K562 (cell line): Measurements from ENCODE around the gene OR6C76. TPM values are rescaled to one million over a fixed set of nuclear protein-coding genes. Genes with fewer than 3 reads are reported as not detected.
"Not testable (repeated sequence)": the region's sequence is repeated elsewhere in the genome, so short reads cannot be mapped to it uniquely, and the experiment has no call there.

ENCODE experiments used
- ATAC-seq: fragments of 200-7000 bp; cut with Tn5 transposase; 3 replicates; pipeline ENCODE4 v1.9.1; 2020; ENCODE audit warnings: moderate library complexity
- BruUV-seq: library from RNA; stranded (reverse); fragments of 400-500 nt; replicated peaks from 2 replicates; lab custom pipeline; 2021; lab: Mats Ljungman, UMichigan
- CTCF ChIA-PET: fragments of 300-600 bp; formaldehyde crosslinking; extraction: SDS; loops from one replicate; lab custom pipeline; 2021; ENCODE audit warnings: low intra/inter-chr PET ratio; lab: Yijun Ruan, JAX
- POLR2A ChIA-PET: fragments of 300-600, 350-650 bp; sonication (Branson Sonifier 250); formaldehyde crosslinking; extraction: SDS; loops from one replicate; lab custom pipeline; 2021; ENCODE audit warnings: antibody characterized with exemption, inconsistent platforms; lab: Yijun Ruan, JAX
- DNase-seq, 4 experiments: peaks; one replicate each; pipeline versions ENCODE4 v3.0.0 to v3.0.0-alpha.2; 2011 to 2018; ENCODE audit warnings: low spot score in 3 of 4, mixed read lengths in 3 of 4; ENCODE audit errors: extremely low read depth in 1 of 4
- FAIRE-seq: peaks from 2 replicates; lab custom pipeline; 2011; peaks lifted over from hg19 to GRCh38; lab: Jason Lieb, UNC
- H2AFZ ChIP-seq: 2 replicates; pipeline ENCODE4 v1.6.0; 2011; ENCODE audit warnings: low read depth, low read length, control low read depth, inconsistent platforms
- H3K27ac ChIP-seq: fragments of 200-600 bp; 3 replicates; pipeline ENCODE4 v1.8.0; 2011; ENCODE audit warnings: low read depth, mild to moderate bottlenecking, control low read depth, inconsistent platforms, low read length, moderate library complexity, mixed read lengths; ENCODE audit errors: extremely low read depth
- H3K27me3 ChIP-seq, 2 experiments: fragments of 300-600 bp in 1 of 2; 2 replicates in 1 of 2; 3 replicates in 1 of 2; pipeline versions ENCODE4 v1.6.0 to v1.8.0; 2011; ENCODE audit warnings: inconsistent platforms in 2 of 2, low read length in 2 of 2, mild to moderate bottlenecking in 1 of 2, mixed read lengths in 1 of 2, moderate library complexity in 1 of 2; ENCODE audit not compliant: control insufficient read depth in 2 of 2, insufficient read depth in 2 of 2
- H3K36me3 ChIP-seq: fragments of 300-600 bp; 3 replicates; pipeline ENCODE4 v1.8.0; 2011; ENCODE audit warnings: mild to moderate bottlenecking, low read length, inconsistent platforms; ENCODE audit not compliant: control insufficient read depth, insufficient read depth
- H3K4me1 ChIP-seq, 2 experiments: fragments of 200-600 bp in 1 of 2; replicated peaks in 1 of 2; 2 replicates in 1 of 2; 3 replicates in 1 of 2; pipeline versions ENCODE4 v1.5.1 to v1.8.0; 2011; ENCODE audit warnings: inconsistent platforms in 2 of 2, low read length in 2 of 2, mild to moderate bottlenecking in 1 of 2, mixed read lengths in 1 of 2, moderate library complexity in 1 of 2; ENCODE audit not compliant: control insufficient read depth in 2 of 2, insufficient read depth in 2 of 2
- H3K4me2 ChIP-seq: 2 replicates; pipeline ENCODE4 v1.6.1; 2011; ENCODE audit warnings: low read length, control low read depth, inconsistent platforms, mixed read lengths; ENCODE audit not compliant: insufficient read depth
- H3K4me3 ChIP-seq: fragments of 200-600 bp; sonication (generic), shearing (Covaris generic); 2 replicates; pipeline ENCODE4 v1.5.1; 2016; ENCODE audit warnings: control low read depth, inconsistent platforms
- H3K79me2 ChIP-seq: fragments of 200-600 bp; 3 replicates; pipeline ENCODE4 v1.8.0; 2011; ENCODE audit warnings: low read length, inconsistent platforms; ENCODE audit not compliant: control insufficient read depth, insufficient read depth
- H3K9ac ChIP-seq, 2 experiments: 2 replicates each; pipeline versions ENCODE4 v1.6.0 to v1.6.1; 2011; ENCODE audit warnings: low read depth in 2 of 2, low read length in 2 of 2, control low read depth in 1 of 2, inconsistent platforms in 1 of 2, mild to moderate bottlenecking in 1 of 2, mixed read lengths in 1 of 2; ENCODE audit not compliant: insufficient read depth in 1 of 2
- H3K9me1 ChIP-seq: one replicate; pipeline ENCODE4 v1.6.0; 2011; ENCODE audit warnings: inconsistent platforms, mild to moderate bottlenecking, low read length, moderate library complexity; ENCODE audit not compliant: control insufficient read depth, insufficient read depth
- H3K9me3 ChIP-seq: replicated peaks from 2 replicates; pipeline ENCODE4 v1.5.1; 2011; ENCODE audit warnings: low read depth, low read length, inconsistent platforms; ENCODE audit not compliant: control insufficient read depth, insufficient read depth
- H4K20me1 ChIP-seq: replicated peaks from 2 replicates; pipeline ENCODE4 v1.6.1; 2011; ENCODE audit warnings: low read length, inconsistent platforms, mixed read lengths; ENCODE audit not compliant: control insufficient read depth, insufficient read depth
- CBX3 ChIP-seq, 2 experiments: IDR thresholded peaks; 1 replicate in 1 of 2; 2 replicates in 1 of 2; pipeline ENCODE4 v1.6.1; 2012; ENCODE audit warnings: inconsistent platforms in 2 of 2, low read length in 2 of 2, borderline replicate concordance in 1 of 2, control low read depth in 1 of 2
- IRF2 ChIP-seq: sonication (generic); formaldehyde crosslinking; IDR thresholded peaks from 2 replicates; pipeline ENCODE4 v1.8.1; 2022; ENCODE audit warnings: mild to moderate bottlenecking, missing genetic modification reagents
- MIER1 ChIP-seq: fragments of 450-650 bp; IDR thresholded peaks from 2 replicates; pipeline ENCODE4 v1.6.1; 2016; ENCODE audit warnings: antibody characterized with exemption, mild to moderate bottlenecking, low read depth
- TCF7 ChIP-seq: sonication (generic); IDR thresholded peaks from 2 replicates; pipeline ENCODE4 v1.6.1; 2016; ENCODE audit warnings: antibody characterized with exemption, borderline replicate concordance
- WGBS: fragments of 100-300 bp; shearing (Covaris generic); methylation state at CpG from one replicate; pipeline ENCODE4 v1.1.6; 2016; ENCODE audit warnings: low coverage, mixed read lengths; ENCODE audit not compliant: insufficient coverage; ENCODE audit errors: missing lambda C conversion rate; 5-methylcytosine and 5-hydroxymethylcytosine counted together
- in situ Hi-C: fragments of 300-500 bp; cut with MboI; formaldehyde crosslinking; loops from 4 replicates; pipeline ENCODE4 v1.15.0; 2018; ENCODE audit warnings: inconsistent platforms, mixed read lengths
- intact Hi-C: fragments of 100-400 bp; cut with micrococcal nuclease; formaldehyde crosslinking; loops from 2 replicates; pipeline ENCODE4 v1.14.2; 2022
- polyA plus RNA-seq, 8 experiments: library from polyadenylated mRNA; depleted of rRNA in 4 of 8; stranded (reverse) in 5 of 8; unstranded in 3 of 8; fragments of >200 nt; fragmentation: Nextera tagmentation in 2 of 8; fragmentation: Illumina TruSeq in 1 of 8; extraction: Ambion mirVana in 2 of 8; extraction: Trizol in 1 of 8; gene quantifications; 2 replicates each; pipeline versions ENCODE4 v1.2.1 to v1.2.3, GENCODE V29; 2011 to 2014; ENCODE audit warnings: inconsistent platforms in 1 of 8, missing spikeins in 1 of 8
- total RNA-seq, 7 experiments: library from RNA; depleted of rRNA in 6 of 7; stranded (reverse); fragments of >200 nt in 6 of 7; fragmentation: Illumina TruSeq in 2 of 7; extraction: Trizol in 2 of 7; gene quantifications; 2 replicates each; pipeline versions ENCODE4 v1.2.1 to v1.2.3, GENCODE V29; 2011 to 2021; ENCODE audit warnings: low replicate concordance in 1 of 7
- TF ChIP-seq, protein P1 (sequence below): fragments of 250-450 bp; sonication (Bioruptor Pico); IDR thresholded peaks from 2 replicates; pipeline ENCODE4 v1.4.0; 2020; ENCODE audit warnings: mild to moderate bottlenecking, moderate library complexity
- TF ChIP-seq, protein P2 (sequence below), 2 experiments: fragments of 150-350 bp in 1 of 2; IDR thresholded peaks; 2 replicates each; pipeline ENCODE4 v1.6.1; 2012 to 2016; ENCODE audit warnings: low read depth in 2 of 2, low read length in 2 of 2, mild to moderate bottlenecking in 1 of 2, moderate library complexity in 1 of 2

OR6C76 gene
- total and polyA plus RNA-seq, 9 of the 15 experiments (the other 6 are each of a cell fraction or from before 2014, with no cell fraction given), result not detected

DNA sequence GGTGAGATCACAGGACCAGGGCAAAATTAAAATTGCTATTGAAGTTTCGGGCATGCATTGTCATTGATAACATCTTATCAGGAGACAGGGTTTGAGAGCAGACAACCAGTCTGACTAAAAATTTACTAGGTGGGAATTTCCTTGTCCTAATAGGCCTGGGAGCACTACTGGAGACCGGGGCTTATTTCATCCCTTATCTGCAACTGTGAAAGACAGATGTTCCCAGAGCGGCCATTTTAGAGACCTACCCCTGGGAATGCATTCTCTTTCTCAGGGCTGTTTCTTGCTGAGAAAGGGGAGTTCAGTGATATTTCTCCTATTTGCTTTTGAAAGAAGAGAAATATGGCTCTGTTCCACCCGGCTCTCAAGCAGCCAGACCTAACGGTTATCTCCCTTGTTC is 15.2 kb downstream of the OR6C76 start:
- H4K20me1 ChIP-seq, FAIRE-seq, H3K9me3 ChIP-seq, H3K4me1 ChIP-seq, H3K27me3 ChIP-seq, BruUV-seq, CTCF ChIA-PET, H3K79me2 ChIP-seq, H3K9me1 ChIP-seq, ATAC-seq, in situ Hi-C loops, POLR2A ChIA-PET, H3K4me2 ChIP-seq, H3K4me3 ChIP-seq, H3K36me3 ChIP-seq, H3K9ac ChIP-seq, H2AFZ ChIP-seq, H3K27ac ChIP-seq: not testable (repeated sequence)
- intact Hi-C loops, result loop anchor here (10.0 kb wide), 1 partner anchor 256 kb away; no protein-coding TSS in a partner anchor
- peak in 1 of 4 experiments; percentile 2 for DNase-seq
- 0% methylated on average over 5 of the region's 5 CpGs for WGBS
- TF ChIP-seq CBX3 (IDR thresholded peaks at IDR 0.05; ENCODE audit: borderline replicate concordance in 1 of 2, low read length in 2 of 2), result 0 out of 3 replicates have a peak, but pooled peaks of 1 of the 2 experiments have one; percentile 33

DNA sequence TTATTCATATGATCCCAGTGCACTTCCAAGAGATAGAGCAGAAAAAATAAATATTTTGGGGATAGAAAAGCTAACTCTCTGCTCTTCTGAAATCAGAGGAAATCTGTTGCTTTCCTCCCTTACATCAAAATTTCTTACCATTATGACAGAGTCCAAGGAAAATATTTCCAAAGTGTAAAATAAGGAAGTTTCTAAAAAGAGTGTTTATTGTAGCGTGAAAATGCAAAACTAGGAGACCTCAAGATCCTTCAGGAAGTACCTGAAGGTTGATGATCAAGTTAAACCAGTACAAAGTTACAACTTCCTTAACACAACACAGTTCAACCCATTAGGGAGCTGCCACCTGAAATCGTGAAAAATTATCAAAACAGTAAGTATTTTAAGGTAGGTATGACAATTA is 17.7 kb downstream of the OR6C76 start, which contains the start of gene OR6C2:
Gene OR6C2 (plus strand): TSS at position 301 of the 400 bp plus-strand sequence. CDS start 8,138 bp downstream, outside the sequence.
- Histone ChIP-seq H4K20me1 (no peaks in the 10 kb centered on the region), H2AFZ (no peak within 1 kb of the TSS), H3K9me3 (no peaks in the 10 kb centered on the region), H3K4me2 (no peak within 1 kb of the TSS), H3K4me1 (no peaks in the 10 kb centered on the region), H3K27me3 (no peaks in the 10 kb centered on the region), H3K9ac (no peak within 1 kb of the TSS), H3K36me3 (no peaks in the 10 kb centered on the region), H3K27ac (no peak within 1 kb of the TSS), H3K9me1 (no peaks in the 10 kb centered on the region), H3K79me2 (no peaks in the 10 kb centered on the region), H3K4me3 (no peak within 1 kb of the TSS)
- in situ Hi-C loops (no loop called here), intact Hi-C loops (loop anchor here (10.0 kb wide), 1 partner anchor 259 kb away; no protein-coding TSS in a partner anchor)
- no TSS peak for BruUV-seq
- DNase-seq (no peak), ATAC-seq (no peak), FAIRE-seq (no peak)
- POLR2A ChIA-PET, result no interaction called here
- CTCF ChIA-PET, result interaction anchor here (0.8 kb wide), 1 partner anchor 176 kb away, joined by 3 read pairs; no protein-coding TSS in a partner anchor
- 0% methylated on average over 2 of the region's 2 CpGs for WGBS
- no peak for TF ChIP-seq TCF7
- no peak for TF ChIP-seq IRF2
- TF ChIP-seq, protein P1, sequence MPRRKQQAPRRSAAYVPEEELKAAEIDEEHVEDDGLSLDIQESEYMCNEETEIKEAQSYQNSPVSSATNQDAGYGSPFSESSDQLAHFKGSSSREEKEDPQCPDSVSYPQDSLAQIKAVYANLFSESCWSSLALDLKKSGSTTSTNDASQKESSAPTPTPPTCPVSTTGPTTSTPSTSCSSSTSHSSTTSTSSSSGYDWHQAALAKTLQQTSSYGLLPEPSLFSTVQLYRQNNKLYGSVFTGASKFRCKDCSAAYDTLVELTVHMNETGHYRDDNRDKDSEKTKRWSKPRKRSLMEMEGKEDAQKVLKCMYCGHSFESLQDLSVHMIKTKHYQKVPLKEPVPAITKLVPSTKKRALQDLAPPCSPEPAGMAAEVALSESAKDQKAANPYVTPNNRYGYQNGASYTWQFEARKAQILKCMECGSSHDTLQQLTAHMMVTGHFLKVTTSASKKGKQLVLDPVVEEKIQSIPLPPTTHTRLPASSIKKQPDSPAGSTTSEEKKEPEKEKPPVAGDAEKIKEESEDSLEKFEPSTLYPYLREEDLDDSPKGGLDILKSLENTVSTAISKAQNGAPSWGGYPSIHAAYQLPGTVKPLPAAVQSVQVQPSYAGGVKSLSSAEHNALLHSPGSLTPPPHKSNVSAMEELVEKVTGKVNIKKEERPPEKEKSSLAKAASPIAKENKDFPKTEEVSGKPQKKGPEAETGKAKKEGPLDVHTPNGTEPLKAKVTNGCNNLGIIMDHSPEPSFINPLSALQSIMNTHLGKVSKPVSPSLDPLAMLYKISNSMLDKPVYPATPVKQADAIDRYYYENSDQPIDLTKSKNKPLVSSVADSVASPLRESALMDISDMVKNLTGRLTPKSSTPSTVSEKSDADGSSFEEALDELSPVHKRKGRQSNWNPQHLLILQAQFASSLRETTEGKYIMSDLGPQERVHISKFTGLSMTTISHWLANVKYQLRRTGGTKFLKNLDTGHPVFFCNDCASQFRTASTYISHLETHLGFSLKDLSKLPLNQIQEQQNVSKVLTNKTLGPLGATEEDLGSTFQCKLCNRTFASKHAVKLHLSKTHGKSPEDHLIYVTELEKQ (CRISPR knock-in tag), result no peak
- TF ChIP-seq MIER1, result no peak
- TF ChIP-seq, protein P2, sequence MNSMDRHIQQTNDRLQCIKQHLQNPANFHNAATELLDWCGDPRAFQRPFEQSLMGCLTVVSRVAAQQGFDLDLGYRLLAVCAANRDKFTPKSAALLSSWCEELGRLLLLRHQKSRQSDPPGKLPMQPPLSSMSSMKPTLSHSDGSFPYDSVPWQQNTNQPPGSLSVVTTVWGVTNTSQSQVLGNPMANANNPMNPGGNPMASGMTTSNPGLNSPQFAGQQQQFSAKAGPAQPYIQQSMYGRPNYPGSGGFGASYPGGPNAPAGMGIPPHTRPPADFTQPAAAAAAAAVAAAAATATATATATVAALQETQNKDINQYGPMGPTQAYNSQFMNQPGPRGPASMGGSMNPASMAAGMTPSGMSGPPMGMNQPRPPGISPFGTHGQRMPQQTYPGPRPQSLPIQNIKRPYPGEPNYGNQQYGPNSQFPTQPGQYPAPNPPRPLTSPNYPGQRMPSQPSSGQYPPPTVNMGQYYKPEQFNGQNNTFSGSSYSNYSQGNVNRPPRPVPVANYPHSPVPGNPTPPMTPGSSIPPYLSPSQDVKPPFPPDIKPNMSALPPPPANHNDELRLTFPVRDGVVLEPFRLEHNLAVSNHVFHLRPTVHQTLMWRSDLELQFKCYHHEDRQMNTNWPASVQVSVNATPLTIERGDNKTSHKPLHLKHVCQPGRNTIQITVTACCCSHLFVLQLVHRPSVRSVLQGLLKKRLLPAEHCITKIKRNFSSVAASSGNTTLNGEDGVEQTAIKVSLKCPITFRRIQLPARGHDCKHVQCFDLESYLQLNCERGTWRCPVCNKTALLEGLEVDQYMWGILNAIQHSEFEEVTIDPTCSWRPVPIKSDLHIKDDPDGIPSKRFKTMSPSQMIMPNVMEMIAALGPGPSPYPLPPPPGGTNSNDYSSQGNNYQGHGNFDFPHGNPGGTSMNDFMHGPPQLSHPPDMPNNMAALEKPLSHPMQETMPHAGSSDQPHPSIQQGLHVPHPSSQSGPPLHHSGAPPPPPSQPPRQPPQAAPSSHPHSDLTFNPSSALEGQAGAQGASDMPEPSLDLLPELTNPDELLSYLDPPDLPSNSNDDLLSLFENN (IDR thresholded peaks at IDR 0.05; ENCODE audit: low read depth in 2 of 2, low read length in 2 of 2), result no peak
